GM10847 (cell line): ENCODE measurements around the gene RASD2.

Experiments used
- POLR2A ChIP-seq: IDR thresholded peaks from 2 replicates; pipeline ENCODE4 v1.6.1; 2011; ENCODE audit not compliant: insufficient read length; ENCODE audit errors: extremely low read depth

Gene RASD2

DNA sequence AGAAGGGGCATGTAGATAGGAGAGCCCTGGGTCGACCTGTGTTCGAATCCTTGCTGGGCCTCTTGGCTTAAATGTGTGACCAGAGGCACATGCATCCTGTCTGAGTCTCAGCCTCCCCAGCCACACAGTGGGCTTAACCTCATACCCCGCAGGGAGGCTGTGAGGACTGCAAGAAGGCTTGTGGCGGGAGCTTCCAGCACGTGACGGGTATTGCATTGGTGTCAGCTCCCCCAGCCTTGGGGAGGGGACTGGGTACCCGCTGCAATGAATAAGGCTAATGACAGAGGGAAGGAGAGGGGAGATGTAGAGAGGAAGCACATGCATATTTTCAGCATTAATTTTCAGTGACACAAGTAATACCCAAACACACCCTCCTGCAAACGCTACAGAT lies 8.1 kb downstream of the RASD2 start:
- no peak for TF ChIP-seq POLR2A

DNA sequence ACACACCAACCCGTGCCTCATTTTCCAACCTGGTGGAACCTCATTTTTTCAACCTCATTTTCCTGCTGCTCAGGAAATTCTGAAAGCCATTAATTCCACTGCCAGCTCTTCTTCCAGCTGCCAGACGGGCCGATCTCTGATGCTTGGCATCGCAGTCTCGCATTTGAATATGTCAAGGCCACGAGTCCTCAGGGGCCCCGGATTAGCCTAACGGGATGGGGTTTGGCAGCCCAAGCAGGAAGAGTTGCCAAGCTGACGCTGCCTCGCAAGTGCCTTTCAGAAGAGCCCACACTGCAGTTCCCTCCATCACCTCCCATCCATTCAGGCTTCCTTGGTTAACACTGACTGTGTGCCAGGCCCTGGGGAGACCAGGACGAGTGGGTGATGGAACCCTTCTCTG lies 8.7 kb downstream of the RASD2 start:
- TF ChIP-seq POLR2A, result no peak

DNA sequence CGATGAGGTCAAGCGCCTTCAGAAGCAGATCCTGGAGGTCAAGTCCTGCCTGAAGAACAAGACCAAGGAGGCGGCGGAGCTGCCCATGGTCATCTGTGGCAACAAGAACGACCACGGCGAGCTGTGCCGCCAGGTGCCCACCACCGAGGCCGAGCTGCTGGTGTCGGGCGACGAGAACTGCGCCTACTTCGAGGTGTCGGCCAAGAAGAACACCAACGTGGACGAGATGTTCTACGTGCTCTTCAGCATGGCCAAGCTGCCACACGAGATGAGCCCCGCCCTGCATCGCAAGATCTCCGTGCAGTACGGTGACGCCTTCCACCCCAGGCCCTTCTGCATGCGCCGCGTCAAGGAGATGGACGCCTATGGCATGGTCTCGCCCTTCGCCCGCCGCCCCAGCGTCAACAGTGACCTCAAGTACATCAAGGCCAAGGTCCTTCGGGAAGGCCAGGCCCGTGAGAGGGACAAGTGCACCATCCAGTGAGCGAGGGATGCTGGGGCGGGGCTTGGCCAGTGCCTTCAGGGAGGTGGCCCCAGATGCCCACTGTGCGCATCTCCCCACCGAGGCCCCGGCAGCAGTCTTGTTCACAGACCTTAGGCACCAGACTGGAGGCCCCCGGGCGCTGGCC lies 11.0 kb downstream of the RASD2 start:
- no peak for TF ChIP-seq POLR2A

DNA sequence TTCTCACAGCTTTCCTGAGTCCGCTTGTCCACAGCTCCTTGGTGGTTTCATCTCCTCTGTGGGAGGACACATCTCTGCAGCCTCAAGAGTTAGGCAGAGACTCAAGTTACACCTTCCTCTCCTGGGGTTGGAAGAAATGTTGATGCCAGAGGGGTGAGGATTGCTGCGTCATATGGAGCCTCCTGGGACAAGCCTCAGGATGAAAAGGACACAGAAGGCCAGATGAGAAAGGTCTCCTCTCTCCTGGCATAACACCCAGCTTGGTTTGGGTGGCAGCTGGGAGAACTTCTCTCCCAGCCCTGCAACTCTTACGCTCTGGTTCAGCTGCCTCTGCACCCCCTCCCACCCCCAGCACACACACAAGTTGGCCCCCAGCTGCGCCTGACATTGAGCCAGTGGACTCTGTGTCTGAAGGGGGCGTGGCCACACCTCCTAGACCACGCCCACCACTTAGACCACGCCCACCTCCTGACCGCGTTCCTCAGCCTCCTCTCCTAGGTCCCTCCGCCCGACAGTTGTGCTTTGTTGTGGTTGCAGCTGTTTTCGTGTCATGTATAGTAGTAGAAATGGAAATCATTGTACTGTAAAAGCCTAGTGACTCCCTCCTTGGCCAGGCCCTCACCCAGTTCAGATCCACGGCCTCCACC lies 11.7 kb downstream of the RASD2 start:
- TF ChIP-seq POLR2A, result no peak

DNA sequence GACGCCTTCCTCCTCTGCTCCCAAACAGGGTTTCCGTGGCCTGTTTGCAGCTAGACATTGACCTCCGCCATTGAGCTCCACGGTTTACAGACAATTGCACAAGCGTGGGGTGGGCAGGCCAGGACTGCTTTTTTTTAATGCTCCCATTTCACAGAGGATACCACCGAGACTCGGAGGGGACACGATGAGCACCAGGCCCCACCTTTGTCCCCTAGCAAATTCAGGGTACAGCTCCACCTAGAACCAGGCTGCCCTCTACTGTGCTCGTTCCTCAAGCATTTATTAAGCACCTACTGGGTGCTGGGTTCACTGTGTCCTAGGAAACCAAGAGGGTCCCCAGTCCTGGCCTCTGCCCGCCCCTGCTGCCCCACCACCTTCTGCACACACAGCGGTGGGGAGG lies 12.2 kb downstream of the RASD2 start:
- TF ChIP-seq POLR2A, result no peak

DNA sequence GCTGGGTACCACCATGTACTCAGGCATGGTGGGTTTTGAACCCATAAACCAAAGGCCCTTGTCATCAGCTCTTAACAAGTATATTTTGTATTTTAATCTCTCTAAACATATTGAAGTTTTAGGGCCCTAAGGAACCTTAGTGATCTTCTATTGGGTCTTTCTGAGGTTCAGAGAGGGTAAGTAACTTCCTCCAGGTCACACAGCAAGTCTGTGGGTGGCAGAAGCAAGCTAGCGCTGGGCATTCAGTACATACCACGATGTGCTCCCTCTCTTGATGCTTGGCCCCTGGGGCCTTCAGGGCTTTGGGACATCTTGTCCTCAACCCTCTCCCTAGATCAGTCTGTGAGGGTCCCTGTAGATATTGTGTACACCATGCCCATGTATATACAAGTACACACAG lies 12.7 kb downstream of the RASD2 start:
- TF ChIP-seq POLR2A, result no peak

DNA sequence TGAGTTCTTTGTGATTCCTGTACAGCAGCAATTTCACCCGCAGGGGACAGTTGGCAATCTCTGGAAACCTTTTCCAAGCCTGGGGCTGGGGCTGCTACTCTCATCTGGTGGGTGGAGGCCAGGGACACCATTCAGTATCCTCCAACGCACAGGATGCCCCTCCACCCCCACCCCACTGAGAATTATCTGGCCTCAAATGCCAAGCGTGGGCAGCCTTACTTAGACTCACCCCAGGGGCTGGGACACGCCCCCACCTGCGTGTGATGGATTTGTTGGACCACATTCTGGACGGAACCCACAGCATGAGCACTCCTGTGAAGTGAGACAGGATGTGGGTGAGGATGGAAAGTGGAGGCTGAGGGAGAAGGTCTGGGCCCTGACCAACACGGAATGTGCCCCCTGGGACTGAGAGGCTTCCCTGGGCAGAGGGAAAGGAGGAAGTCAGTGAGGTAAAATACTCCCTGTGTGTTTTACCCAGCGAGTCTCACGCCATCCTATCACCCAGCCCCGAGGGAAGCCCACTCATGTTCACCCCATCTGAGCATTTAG lies 13.7 kb downstream of the RASD2 start:
- no peak for TF ChIP-seq POLR2A

DNA sequence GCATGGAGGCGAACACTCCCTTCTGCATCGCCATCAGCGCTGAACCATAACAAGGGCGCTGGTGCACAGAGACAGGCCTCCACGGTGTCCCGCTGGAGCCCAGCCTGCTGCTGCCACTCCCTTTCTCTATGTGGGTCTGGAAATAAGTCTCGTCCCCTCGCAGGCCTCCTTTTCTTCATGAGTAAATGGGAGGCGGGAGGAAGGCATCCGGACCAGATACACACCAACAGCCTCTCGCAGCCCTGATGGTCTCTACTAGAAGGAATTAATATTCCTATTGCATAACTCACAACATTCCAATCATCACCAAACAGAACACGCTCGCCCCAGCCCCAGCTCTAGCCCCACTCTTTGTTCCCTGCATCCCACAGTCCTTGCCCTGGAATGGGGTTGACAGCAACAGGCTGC lies 14.9 kb downstream of the RASD2 start:
- no peak for TF ChIP-seq POLR2A

DNA sequence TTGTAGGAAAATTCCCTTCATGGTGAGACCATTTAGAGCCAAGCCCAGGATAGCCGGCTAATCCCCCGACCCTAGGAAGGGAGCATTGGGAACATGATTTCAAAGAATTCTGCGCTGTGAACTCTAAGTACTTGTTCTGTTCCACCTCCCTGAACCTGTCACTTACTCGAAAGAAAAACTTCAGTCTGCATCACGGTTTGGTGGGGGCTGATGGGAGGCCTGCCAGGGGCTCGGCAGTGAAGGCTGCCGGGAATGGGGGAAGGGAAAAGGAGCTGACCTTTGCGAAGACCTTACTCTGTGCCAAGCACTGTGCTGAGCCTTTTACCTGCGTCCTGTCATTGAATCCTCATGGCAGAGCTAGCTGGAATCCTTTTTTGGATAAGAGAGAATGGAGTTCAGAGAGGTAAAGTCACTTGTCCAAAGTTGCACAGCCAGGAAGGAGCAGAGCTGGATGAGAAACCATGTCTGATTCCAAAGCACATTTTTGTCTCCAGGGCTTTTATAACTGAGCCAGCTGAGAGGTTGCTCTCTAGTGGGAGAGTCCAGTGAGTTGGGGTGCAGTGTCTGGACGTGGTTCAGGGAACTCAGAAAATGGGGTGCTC lies 15.4 kb downstream of the RASD2 start:
- TF ChIP-seq POLR2A, result no peak

DNA sequence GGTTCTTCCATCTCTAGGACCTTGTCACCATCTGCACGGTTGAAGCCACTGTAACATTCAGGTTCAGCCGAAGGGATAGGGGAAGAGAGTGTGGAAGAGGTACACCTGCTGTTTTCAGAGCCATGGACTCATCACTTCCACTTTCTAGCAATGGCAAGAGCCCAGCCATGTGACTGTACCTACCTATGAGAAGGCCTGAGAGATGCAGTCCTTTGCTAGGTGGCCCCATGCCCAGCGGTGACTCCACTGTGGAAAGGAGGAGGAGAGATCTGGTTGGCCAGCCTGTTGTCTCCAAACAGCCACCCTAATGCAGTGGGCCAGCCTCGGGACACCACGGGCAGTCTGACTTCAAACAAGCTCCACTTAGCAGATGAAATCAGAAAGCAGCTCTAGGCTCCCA lies 16.0 kb downstream of the RASD2 start:
- TF ChIP-seq POLR2A, result no peak

DNA sequence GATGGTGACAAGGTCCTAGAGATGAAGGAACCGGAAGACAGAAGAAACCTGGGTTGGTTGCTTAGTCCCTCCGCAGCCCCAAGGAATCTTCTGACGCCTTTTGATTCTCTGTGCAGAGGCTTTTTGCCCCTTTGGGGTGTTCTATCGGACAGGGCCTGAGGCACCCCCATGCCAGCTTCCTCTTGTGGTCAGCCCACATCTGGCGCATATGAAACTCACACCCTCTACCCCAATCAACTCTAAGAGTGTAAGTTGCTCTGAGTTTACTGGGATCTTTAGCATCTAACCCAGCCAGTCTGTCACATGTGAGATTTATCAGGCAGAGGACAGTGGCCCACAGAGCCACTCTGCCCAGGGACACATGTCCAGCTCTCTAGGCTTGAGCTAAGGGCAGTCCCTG lies 17.4 kb downstream of the RASD2 start:
- no peak for TF ChIP-seq POLR2A

DNA sequence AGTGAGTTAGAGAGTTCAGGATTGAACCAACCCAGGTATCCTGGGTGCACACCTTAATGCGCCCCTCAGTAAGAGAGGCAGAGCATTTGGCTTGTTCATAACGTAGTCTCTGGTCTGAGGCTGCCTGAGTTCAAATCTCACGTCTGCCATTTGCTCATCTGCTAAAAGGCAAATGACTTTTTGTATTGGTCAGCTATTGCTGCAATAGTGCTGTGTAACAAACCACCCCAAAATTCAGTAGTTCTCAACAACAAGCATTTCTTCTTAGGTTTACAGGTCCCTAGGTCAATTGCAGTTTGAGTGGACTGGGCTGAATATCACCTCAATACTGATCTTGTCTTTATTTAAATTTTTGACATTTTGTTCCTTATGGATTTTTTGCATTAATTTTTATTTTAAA lies 18.1 kb downstream of the RASD2 start:
- no peak for TF ChIP-seq POLR2A

DNA sequence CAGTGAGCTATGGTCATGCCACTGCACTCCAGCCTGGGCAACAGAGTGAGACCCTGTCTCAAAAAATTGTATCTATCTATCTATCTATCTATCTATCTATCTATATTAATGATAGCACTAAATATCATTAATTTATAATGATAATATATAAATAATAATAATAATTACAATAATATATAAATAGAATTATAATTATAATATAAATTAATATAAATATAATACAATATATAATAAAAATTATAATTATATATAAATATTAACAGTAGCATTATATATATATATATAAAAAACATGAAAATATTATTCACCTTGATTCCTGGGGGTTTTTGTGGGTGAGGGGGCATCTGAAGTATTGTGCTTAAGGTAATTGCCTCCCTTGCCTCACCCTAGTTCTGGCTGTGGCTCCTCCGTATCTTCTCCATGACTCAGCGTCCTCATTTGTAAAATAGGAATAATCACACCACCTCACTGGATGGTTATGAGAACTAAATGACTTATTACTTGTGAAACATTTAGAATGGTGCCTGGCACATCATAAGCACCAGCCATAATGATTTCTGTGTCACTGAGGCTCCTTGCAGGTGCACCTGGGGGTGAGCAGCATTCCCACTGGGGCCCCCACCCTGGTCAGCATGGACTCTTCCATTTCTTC lies 18.8 kb downstream of the RASD2 start:
- TF ChIP-seq POLR2A, result no peak

DNA sequence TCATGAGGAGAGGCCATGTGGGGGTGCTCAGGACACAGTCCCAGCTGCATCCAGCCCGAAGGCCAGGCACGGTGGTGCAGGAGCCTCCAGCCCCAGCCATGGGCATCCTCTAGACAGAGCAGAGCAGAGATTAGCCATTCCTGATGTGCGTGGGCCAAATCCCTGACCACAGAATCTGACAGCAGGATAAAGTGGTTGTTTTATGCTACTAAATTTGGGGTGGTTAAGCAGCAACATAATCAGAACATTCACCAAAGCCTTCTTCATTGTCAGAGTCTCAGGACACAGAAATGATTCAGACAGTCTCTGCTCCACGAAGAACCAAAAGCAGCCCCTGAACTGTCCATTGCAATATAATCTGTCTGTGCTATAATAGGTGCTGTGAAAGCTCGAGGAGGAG lies 19.7 kb downstream of the RASD2 start:
- TF ChIP-seq POLR2A, result no peak

DNA sequence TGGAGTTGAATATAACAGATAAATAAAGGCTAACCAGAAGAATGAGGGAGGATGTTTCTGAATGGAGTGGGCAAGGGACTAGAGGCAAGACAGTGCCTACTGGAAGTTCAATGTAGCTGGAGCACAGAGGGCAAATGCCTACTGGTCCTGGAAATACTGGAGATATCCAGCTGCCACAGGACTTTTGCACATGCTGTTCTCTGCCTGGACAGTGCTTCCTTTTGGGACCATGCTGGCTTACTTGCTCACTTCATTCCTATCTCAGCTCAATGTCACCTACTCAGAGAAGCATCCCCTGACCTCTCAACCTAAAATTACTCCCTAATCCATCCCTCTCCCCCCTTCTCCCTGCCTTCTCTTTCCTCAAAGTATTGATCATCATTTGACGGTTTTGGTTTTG lies 20.2 kb downstream of the RASD2 start:
- TF ChIP-seq POLR2A, result no peak
